Muscle of arm (tissue), 12 donors: ENCODE results near the gene DNAJC27. TPM values are rescaled to one million over a fixed set of nuclear protein-coding genes. Genes with fewer than 3 reads are reported as not detected.

ENCODE experiments used
- DNase-seq: peaks from one replicate; pipeline ENCODE4 v3.0.0-alpha.2; 2013
- polyA plus RNA-seq, 12 donors: library from polyadenylated mRNA; unstranded; fragments of 120-200 nt; gene quantifications; one replicate each; pipeline ENCODE4 v1.2.1, GENCODE V29; 2013; ENCODE audit not compliant: insufficient read length in 12 of 12

The DNAJC27 gene
- polyA plus RNA-seq, 12 donors = 4.9 to 18.1 (median 7.7) TPM; not detected in 1

DNA sequence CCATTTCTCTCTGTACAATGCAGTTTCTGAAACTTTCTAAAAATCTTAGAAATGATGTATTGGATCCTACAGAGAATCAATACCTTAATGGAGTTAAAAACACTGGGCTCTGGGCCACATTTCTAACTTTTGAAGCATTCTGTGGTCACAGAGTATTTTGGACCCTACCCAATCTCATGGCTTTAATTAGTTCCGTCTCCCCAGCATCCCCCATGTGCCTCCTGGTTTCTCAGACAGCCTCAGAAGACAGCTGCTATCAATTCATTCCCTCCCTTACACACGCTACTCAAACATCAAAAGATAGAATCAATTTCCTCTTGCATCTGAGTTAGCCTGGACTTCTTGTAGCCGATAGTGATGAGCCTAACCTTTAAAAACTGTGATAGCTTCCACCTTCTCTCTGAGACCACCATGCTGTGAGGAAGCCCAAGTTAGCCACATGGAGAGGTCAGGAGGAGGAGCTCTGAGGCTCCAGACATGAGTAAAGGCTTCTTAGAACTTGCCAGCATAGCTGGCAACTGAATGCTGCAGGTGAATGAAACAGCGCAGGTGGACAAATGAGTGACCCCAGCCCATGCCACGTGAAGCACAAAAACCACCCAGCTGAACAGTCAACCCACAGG, 62.1 kb downstream of the DNAJC27 start:
- no peak for DNase-seq

GRCh38 chr2:24908461-24908901, 63.3 kb downstream of the DNAJC27 start:
- no peak for DNase-seq

DNA sequence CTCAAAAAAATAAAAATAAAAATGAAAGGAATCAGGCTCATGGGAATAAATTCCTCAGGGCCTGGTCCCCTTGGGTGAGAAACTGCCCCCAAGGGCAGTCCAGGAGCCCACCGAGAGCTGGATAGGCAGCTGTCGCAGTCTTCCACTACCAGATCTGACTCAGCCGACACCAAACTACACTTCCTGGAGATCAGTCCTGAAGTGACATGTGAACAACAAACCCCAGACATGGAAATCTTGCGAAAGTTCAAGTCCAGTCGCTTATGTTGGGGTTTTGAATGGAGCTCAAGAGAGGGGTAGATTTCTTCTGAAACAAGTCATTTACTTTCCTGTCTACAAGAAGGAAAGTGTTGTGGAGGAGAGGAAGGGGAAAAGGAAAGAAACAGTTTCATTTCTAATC, 64.6 kb downstream of the DNAJC27 start:
- no peak for DNase-seq

DNA sequence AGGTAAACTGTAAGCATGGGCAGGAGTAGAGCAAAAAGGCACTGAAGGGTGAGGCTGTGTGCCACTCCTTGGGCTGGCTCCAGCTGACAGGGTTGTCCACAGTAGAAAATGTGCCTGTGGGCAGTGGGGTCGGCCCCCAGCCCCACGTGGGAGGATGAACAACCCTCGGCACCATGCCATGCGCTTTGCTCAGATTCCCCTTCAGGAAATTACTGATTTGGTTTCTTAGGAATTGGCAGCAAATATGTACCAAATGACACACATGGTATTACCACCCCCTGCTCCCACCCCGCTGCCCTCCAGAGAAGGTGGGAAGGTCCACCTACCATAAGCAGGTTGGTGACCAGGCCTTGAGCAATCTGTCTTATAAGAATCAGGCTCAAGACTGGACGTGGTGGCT, 65.3 kb downstream of the DNAJC27 start:
- no peak for DNase-seq

GRCh38 chr2:24903161-24904103, 68.3 kb downstream of the DNAJC27 start:
- DNase-seq = no peak

GRCh38 chr2:24899361-24899910, 72.3 kb downstream of the DNAJC27 start:
- DNase-seq = no peak

- no peak for DNase-seq
These were observed 73.3 kb downstream of the DNAJC27 start for GRCh38 chr2:24898122-24899109.

DNA sequence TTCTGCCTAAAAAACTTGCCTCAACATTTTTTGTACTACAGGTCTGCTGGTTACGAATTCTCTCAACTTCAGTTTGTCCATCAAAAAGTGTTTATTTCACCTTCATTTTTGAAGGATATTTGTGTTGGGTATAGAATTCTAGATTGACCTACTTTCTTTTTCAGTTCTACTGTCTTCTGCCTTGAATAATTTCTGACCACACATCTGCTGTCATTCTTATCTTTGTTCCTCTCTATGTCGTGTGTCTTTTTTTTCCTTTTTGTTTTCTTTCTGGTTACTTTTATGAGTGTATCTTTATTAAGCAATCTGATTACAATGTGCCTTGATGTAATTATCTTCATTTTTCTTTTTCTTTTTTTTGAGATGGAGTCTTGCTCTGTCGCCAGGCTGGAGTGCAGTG, 77.0 kb downstream of the DNAJC27 start:
- no peak for DNase-seq

- DNase-seq = no peak
These were observed 77.8 kb downstream of the DNAJC27 start for GRCh38 chr2:24893934-24894333.

Other genes with a start within 250 kb of the DNAJC27 start
- gene PTRHD1, start 178.6 kb downstream of the DNAJC27 start, polyA plus RNA-seq = 10 to 100 TPM in 11 of 12 donors, not detected in 1; 34.9 to 47.6 (median 44.2) TPM
- gene CENPO, start 178.5 kb downstream of the DNAJC27 start, polyA plus RNA-seq = 10 to 100 TPM in 11 of 12 donors, not detected in 1; 10.8 to 20.5 (median 17.2) TPM
- 10 to 100 TPM in 11 of 12 donors, not detected in 1; 14.9 to 41.6 (median 24.9) TPM for gene ADCY3, start 51.7 kb downstream of the DNAJC27 start, polyA plus RNA-seq
- gene EFR3B, start 70.1 kb upstream of the DNAJC27 start, polyA plus RNA-seq = 1 to 10 TPM in 11 of 12 donors, not detected in 1; 3.3 to 6.9 (median 5.9) TPM
- gene POMC, start 196.6 kb upstream of the DNAJC27 start, polyA plus RNA-seq = 10 to 100 TPM in 1 of 12 donors, 1 to 10 TPM in 10, not detected in 1; 1.2 to 20.8 (median 2.1) TPM